NCI-H526 (cell line): Measurements from ENCODE around the gene GOLIM4.
"Not testable (repeated sequence)": the region's sequence is repeated elsewhere in the genome, so short reads cannot be mapped to it uniquely, and the experiment has no call there.

ENCODE experiments used
- DNase-seq, 2 experiments: peaks; one replicate each; lab custom pipeline; 2025; lab: John Stamatoyannopoulos, UW

Gene GOLIM4

GRCh38 chr3:168095611-168096209 lies at the start of gene GOLIM4:
TSS of gene GOLIM4 (minus strand) at chr3:168095924. CDS start at chr3:168095285, 639 bp downstream.
- DNase-seq, result peak; percentile 92 to 96

- no peak for DNase-seq
These were observed 45.8 kb upstream of the GOLIM4 start for GRCh38 chr3:168141405-168141998.

GRCh38 chr3:168139947-168140346 lies 44.2 kb upstream of the GOLIM4 start:
- DNase-seq, result no peak

GRCh38 chr3:168138421-168138820 lies 42.7 kb upstream of the GOLIM4 start:
- no peak for DNase-seq

- DNase-seq, result no peak
These were observed 39.2 kb upstream of the GOLIM4 start for GRCh38 chr3:168134931-168135330.

GRCh38 chr3:168130250-168130649 lies 34.5 kb upstream of the GOLIM4 start:
- not testable (repeated sequence) for DNase-seq

GRCh38 chr3:168128463-168128862 lies 32.7 kb upstream of the GOLIM4 start:
- DNase-seq, result not testable (repeated sequence)

GRCh38 chr3:168127466-168127865 lies 31.7 kb upstream of the GOLIM4 start:
- no peak for DNase-seq

GRCh38 chr3:168124791-168125190 lies 29.1 kb upstream of the GOLIM4 start:
- DNase-seq, result no peak

- DNase-seq, result no peak
These were observed 28.6 kb upstream of the GOLIM4 start for GRCh38 chr3:168124291-168124690.

- no peak for DNase-seq
These were observed 27.8 kb upstream of the GOLIM4 start for GRCh38 chr3:168123201-168124176.

- DNase-seq, result no peak
These were observed 25.7 kb upstream of the GOLIM4 start for GRCh38 chr3:168121184-168122017.

GRCh38 chr3:168117853-168118313 lies 22.2 kb upstream of the GOLIM4 start:
- no peak for DNase-seq

GRCh38 chr3:168117059-168117458 lies 21.3 kb upstream of the GOLIM4 start:
- no peak for DNase-seq

- no peak for DNase-seq
These were observed 20.6 kb upstream of the GOLIM4 start for GRCh38 chr3:168116279-168116678.

- no peak for DNase-seq
These were observed 18.1 kb upstream of the GOLIM4 start for GRCh38 chr3:168113848-168114247.

- no peak for DNase-seq
These were observed 17.2 kb upstream of the GOLIM4 start for GRCh38 chr3:168112894-168113293.

- DNase-seq, result no peak
These were observed 8.6 kb upstream of the GOLIM4 start for GRCh38 chr3:168104361-168104760.

GRCh38 chr3:168102735-168103410 lies 7.1 kb upstream of the GOLIM4 start:
- DNase-seq, result peak; percentile 73 to 74

- no peak for DNase-seq
These were observed 5.2 kb upstream of the GOLIM4 start for GRCh38 chr3:168100777-168101492.
